Caco-2 (cell line): Measurements from ENCODE around the gene PNPLA7. TPM values are rescaled to one million over a fixed set of nuclear protein-coding genes. Genes with fewer than 3 reads are reported as not detected.
"Not testable (repeated sequence)": the region's sequence is repeated elsewhere in the genome, so short reads cannot be mapped to it uniquely, and the experiment has no call there.

Experiments used
- BruUV-seq: library from RNA; stranded (reverse); fragments of 400-500 nt; replicated peaks from 2 replicates; lab custom pipeline; 2021; lab: Mats Ljungman, UMichigan
- CTCF ChIA-PET: fragments of 300-600 bp; sonication (Branson Sonifier 250); formaldehyde crosslinking; loops from one replicate; lab custom pipeline; 2022; ENCODE audit warnings: antibody characterized with exemption; lab: Charles Lee
- POLR2A ChIA-PET: fragments of 300-600 bp; sonication (Branson Sonifier 250); formaldehyde crosslinking; loops from one replicate; lab custom pipeline; 2022; ENCODE audit warnings: antibody characterized with exemption; lab: Charles Lee
- DNase-seq, 2 experiments: peaks; one replicate each; pipeline versions ENCODE4 v3.0.0 to v3.0.0-alpha.2; 2020 to 2022
- H3K27me3 ChIP-seq: replicated peaks from 2 replicates; pipeline ENCODE4 v1.6.0; 2011; ENCODE audit warnings: low read length; ENCODE audit not compliant: control insufficient read depth, insufficient read depth
- H3K36me3 ChIP-seq: 2 replicates; pipeline ENCODE4 v1.5.1; 2011; ENCODE audit warnings: low read length; ENCODE audit not compliant: control insufficient read depth, insufficient read depth
- H3K4me1 ChIP-seq: fragments of 250-450 bp; sonication (Bioruptor Pico); 2 replicates; pipeline ENCODE4 v1.5.1; 2020; ENCODE audit warnings: mild to moderate bottlenecking
- H3K4me3 ChIP-seq: 2 replicates; pipeline ENCODE4 v1.5.1; 2011; ENCODE audit warnings: low read depth, mild to moderate bottlenecking, control low read depth, low read length
- H3K9me3 ChIP-seq: fragments of 250-450 bp; sonication (Bioruptor Pico); 2 replicates; pipeline ENCODE4 v1.5.1; 2020; ENCODE audit warnings: mild to moderate bottlenecking, moderate library complexity
- H3K27ac Mint-ChIP-seq: one replicate; pipeline ENCODE4 v1.8.0; 2022; ENCODE audit warnings: mixed read lengths; ENCODE audit not compliant: unreplicated experiment
- H3K27me3 Mint-ChIP-seq: one replicate; pipeline ENCODE4 v1.8.0; 2022; ENCODE audit warnings: mixed read lengths; ENCODE audit not compliant: insufficient read depth, unreplicated experiment
- H3K36me3 Mint-ChIP-seq: one replicate; pipeline ENCODE4 v1.8.0; 2022; ENCODE audit warnings: mild to moderate bottlenecking, mixed read lengths; ENCODE audit not compliant: insufficient read depth, unreplicated experiment
- H3K4me1 Mint-ChIP-seq: one replicate; pipeline ENCODE4 v1.8.0; 2022; ENCODE audit warnings: low read depth, mixed read lengths; ENCODE audit not compliant: unreplicated experiment
- H3K4me3 Mint-ChIP-seq: one replicate; pipeline ENCODE4 v1.8.0; 2022; ENCODE audit warnings: mild to moderate bottlenecking, moderate library complexity, mixed read lengths; ENCODE audit not compliant: unreplicated experiment
- H3K9me3 Mint-ChIP-seq: one replicate; pipeline ENCODE4 v1.8.0; 2022; ENCODE audit warnings: mixed read lengths; ENCODE audit not compliant: unreplicated experiment
- CTCF ChIP-seq, 2 experiments: fragments of 200-600 bp in 1 of 2; IDR thresholded peaks; 1 replicate in 1 of 2; 2 replicates in 1 of 2; pipeline versions ENCODE4 v1.5.1 to v1.8.0; 2011 to 2022; ENCODE audit warnings: antibody characterized with exemption in 1 of 2, control low read depth in 1 of 2, inconsistent platforms in 1 of 2, low read depth in 1 of 2, low read length in 1 of 2, mild to moderate bottlenecking in 1 of 2, moderate library complexity in 1 of 2; ENCODE audit not compliant: insufficient read depth in 1 of 2, severe bottlenecking in 1 of 2, unreplicated experiment in 1 of 2
- intact Hi-C: fragments of 100-400 bp; cut with micrococcal nuclease; formaldehyde crosslinking; loops from one replicate; pipeline ENCODE4 v1.10.0; 2022; ENCODE audit not compliant: unreplicated experiment
- total RNA-seq: library from RNA; stranded (reverse); gene quantifications from 2 replicates; pipeline ENCODE4 v1.2.3, GENCODE V29; 2022

The PNPLA7 gene
- total RNA-seq, 1 experiment from 2014 or later: 1.8 TPM

- Mint-ChIP-seq H3K9me3 (no peaks in the 10 kb centered on the region), H3K36me3 (peaks cover 12% of the 10 kb centered on the region), H3K4me3 (no peak overlapping the region), H3K4me1 (peaks cover 7% of the 10 kb centered on the region), H3K27me3 (no peaks in the 10 kb centered on the region), H3K27ac (no peak overlapping the region)
- no peak for TF ChIP-seq CTCF (IDR thresholded peaks at IDR 0.05; ENCODE audit: insufficient read depth in 1 of 2, low read depth in 1 of 2, low read length in 1 of 2, severe bottlenecking in 1 of 2, unreplicated experiment in 1 of 2)
- H3K4me3 ChIP-seq: no peak overlapping the region
- BruUV-seq: no TSS peak
- intact Hi-C loops: loop anchor here (10.0 kb wide), 1 partner anchor 243 kb away; no protein-coding TSS in a partner anchor
- H3K9me3 ChIP-seq: no peaks in the 10 kb centered on the region
- H3K4me1 ChIP-seq: no peaks in the 10 kb centered on the region
- no peak for DNase-seq
- ChIA-PET CTCF (no interaction called here), POLR2A (no interaction called here)
- no peaks in the 10 kb centered on the region for H3K36me3 ChIP-seq
- no peaks in the 10 kb centered on the region for H3K27me3 ChIP-seq
Observed at GRCh38 chr9:137538058-137538457, 12.1 kb downstream of the PNPLA7 start.

GRCh38 chr9:137536594-137537131, 13.5 kb downstream of the PNPLA7 start:
- CTCF ChIA-PET, H3K4me3 Mint-ChIP-seq, H3K27me3 Mint-ChIP-seq, H3K4me1 ChIP-seq, H3K36me3 ChIP-seq, H3K4me3 ChIP-seq, H3K9me3 Mint-ChIP-seq, BruUV-seq, POLR2A ChIA-PET, H3K4me1 Mint-ChIP-seq, H3K27ac Mint-ChIP-seq, H3K9me3 ChIP-seq, DNase-seq, H3K27me3 ChIP-seq: not testable (repeated sequence)
- H3K36me3 Mint-ChIP-seq: peaks cover 12% of the 10 kb centered on the region
- intact Hi-C loops: loop anchor here (10.0 kb wide), 1 partner anchor 242 kb away; no protein-coding TSS in a partner anchor

GRCh38 chr9:137535120-137535428, 15.1 kb downstream of the PNPLA7 start:
- H3K4me1 Mint-ChIP-seq: peaks cover 7% of the 10 kb centered on the region
- Histone ChIP-seq H3K4me1 (peaks cover 7% of the 10 kb centered on the region; the same call in 1 of the 2 replicates), H3K4me3 (no peak overlapping the region), H3K27me3 (no peaks in the 10 kb centered on the region), H3K36me3 (no peaks in the 10 kb centered on the region), H3K9me3 (no peaks in the 10 kb centered on the region)
- BruUV-seq: no TSS peak
- H3K27ac Mint-ChIP-seq: peak overlapping the region; percentile 45
- DNase-seq: no peak
- H3K9me3 Mint-ChIP-seq: no peaks in the 10 kb centered on the region
- intact Hi-C loops: loop anchor here (1.0 to 10.0 kb wide), 2 partner anchors 16 to 240 kb away; partner anchors contain the start of gene MRPL41
- ChIA-PET CTCF (interaction anchor here (0.6 to 1.2 kb wide), 13 partner anchors 9 to 382 kb away, joined by 3 to 33 read pairs (median 3); partner anchors contain the start of genes DPH7, EXD3, MRPL41 and NSMF), POLR2A (interaction anchor here (0.5 to 0.7 kb wide), 4 partner anchors 16 to 372 kb away, joined by 3 read pairs; no protein-coding TSS in a partner anchor)
- no peaks in the 10 kb centered on the region for H3K27me3 Mint-ChIP-seq
- no peak for TF ChIP-seq CTCF (IDR thresholded peaks at IDR 0.05; ENCODE audit: insufficient read depth in 1 of 2, low read depth in 1 of 2, low read length in 1 of 2, severe bottlenecking in 1 of 2, unreplicated experiment in 1 of 2)
- peaks cover 12% of the 10 kb centered on the region for H3K36me3 Mint-ChIP-seq
- H3K4me3 Mint-ChIP-seq: no peak overlapping the region
